Measurements from ENCODE around the gene RSPRY1. TPM values are rescaled to one million over a fixed set of nuclear protein-coding genes. Genes with fewer than 3 reads are reported as not detected.

The RSPRY1 gene
- total RNA-seq, 1 donor = 64.8 TPM

- DNase-seq (ENCODE audit: low read depth) = no peak
- TF ChIP-seq, protein P1, sequence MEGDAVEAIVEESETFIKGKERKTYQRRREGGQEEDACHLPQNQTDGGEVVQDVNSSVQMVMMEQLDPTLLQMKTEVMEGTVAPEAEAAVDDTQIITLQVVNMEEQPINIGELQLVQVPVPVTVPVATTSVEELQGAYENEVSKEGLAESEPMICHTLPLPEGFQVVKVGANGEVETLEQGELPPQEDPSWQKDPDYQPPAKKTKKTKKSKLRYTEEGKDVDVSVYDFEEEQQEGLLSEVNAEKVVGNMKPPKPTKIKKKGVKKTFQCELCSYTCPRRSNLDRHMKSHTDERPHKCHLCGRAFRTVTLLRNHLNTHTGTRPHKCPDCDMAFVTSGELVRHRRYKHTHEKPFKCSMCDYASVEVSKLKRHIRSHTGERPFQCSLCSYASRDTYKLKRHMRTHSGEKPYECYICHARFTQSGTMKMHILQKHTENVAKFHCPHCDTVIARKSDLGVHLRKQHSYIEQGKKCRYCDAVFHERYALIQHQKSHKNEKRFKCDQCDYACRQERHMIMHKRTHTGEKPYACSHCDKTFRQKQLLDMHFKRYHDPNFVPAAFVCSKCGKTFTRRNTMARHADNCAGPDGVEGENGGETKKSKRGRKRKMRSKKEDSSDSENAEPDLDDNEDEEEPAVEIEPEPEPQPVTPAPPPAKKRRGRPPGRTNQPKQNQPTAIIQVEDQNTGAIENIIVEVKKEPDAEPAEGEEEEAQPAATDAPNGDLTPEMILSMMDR (IDR thresholded peaks at IDR 0.05; ENCODE audit: insufficient read depth, low read depth, low read length) = no peak
- no peak overlapping the region for H3K4me3 ChIP-seq (ENCODE audit: low read depth, low read length)
Observed at GRCh38 chr16:57223057-57223456, 36.9 kb downstream of the RSPRY1 start.

DNA sequence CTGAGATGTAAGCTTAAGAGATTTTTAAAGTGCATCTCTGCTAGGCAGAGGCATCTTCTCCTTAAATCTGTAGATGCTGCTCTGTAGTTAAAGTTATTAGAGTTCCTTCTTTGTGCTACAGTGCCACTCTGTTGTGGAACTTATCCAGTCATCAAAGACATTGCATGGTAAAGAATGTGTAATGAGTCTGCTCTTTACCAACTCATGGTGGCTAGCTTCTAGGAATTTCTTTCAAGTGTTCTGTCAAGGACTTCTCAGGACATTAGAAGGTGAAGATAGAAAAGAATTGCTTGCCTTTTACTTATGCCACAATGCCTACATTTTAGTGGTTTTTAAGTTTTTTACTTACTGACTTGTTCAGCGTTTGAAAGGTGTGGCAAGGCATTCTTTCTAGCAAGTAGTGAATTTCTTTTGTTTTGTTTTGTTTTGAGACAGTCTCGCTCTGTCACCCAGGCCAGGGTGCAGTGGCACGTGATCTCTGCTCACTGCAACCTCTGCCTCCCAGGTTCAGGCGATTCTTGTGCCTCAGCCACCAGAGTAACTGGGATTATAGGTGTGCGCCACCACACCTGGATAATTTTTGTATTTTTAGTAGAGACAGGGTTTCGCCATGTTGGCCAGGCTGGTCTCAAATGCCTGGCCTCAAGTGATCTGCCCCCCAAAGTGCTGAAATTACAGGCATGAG lies 38.7 kb downstream of the RSPRY1 start:
- H3K4me3 ChIP-seq (ENCODE audit: low read depth, low read length) = no peak overlapping the region
- DNase-seq (ENCODE audit: low read depth) = no peak
- TF ChIP-seq, protein P1 (IDR thresholded peaks at IDR 0.05; ENCODE audit: insufficient read depth, low read depth, low read length) = no peak

DNA sequence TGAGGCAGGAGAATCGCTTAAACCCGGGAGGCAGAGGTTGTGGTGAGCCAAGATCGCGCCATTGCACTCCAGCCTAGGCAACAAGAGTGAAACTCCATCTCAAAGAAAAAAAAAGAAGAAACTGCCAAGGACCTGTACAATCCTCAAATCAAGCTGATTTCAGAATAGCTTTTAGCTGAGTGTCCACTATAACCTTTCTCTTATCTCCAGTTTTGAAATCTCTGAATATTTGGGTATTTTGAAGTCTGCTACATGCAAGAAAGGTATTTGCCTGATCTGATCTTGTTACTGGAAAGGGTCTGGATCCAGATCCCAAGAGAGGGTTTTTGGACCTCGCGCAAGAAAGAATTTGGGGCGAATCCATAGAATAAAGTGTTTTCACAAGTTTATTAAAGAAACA lies 39.8 kb downstream of the RSPRY1 start:
- DNase-seq (ENCODE audit: low read depth) = no peak
- TF ChIP-seq, protein P1 (IDR thresholded peaks at IDR 0.05; ENCODE audit: insufficient read depth, low read depth, low read length) = no peak

DNA sequence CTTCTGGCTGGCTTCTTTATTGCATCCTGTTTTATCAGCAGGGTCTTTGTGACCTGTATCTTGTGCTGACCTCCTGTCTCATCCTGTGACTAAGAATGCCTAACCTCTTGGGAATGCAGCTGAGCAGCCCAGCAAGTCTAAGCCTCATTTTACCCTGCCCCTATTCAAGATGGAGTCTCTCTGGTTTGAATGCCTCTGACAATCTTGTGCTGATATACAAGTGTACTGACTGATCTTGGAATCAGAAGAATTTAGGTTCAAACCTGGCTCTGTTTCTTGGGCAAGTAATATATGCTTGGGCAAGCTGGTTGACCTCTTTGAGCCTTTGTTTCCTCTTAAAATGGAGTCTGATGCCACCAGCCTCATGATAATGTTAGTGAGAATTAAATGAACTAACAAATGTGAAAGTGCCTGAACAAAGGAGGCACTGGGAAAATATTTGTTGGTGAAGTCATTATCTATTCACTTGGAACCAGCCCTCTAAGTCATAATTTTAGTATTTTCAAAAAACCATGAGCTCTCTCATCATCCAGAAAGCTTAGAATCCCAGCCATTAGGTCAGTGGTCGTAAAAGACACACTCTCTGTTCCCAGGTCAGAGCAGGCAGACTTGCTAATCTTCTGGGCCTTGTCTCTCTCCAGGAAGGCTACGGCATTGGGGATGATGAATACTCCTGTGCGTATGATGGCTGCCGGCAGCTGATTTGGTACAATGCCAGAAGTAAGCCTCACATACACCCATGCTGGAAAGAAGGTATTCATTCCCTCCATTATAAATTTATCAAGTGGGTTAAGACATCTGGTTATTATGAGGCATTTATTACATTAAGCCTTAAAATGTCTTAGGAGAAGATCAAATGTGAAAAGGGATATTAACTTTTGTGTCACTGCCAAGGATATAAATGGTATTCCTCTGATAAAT lies 40.8 kb downstream of the RSPRY1 start:
- H3K4me3 ChIP-seq (ENCODE audit: low read depth, low read length) = no peak overlapping the region
- DNase-seq (ENCODE audit: low read depth) = peak; percentile 30
- TF ChIP-seq, protein P1 (IDR thresholded peaks at IDR 0.05; ENCODE audit: insufficient read depth, low read depth, low read length) = no peak

More for the DNA sequence above, 39.8 kb downstream of the RSPRY1 start:
- no peak overlapping the region for H3K4me3 ChIP-seq (ENCODE audit: low read depth, low read length)

DNA sequence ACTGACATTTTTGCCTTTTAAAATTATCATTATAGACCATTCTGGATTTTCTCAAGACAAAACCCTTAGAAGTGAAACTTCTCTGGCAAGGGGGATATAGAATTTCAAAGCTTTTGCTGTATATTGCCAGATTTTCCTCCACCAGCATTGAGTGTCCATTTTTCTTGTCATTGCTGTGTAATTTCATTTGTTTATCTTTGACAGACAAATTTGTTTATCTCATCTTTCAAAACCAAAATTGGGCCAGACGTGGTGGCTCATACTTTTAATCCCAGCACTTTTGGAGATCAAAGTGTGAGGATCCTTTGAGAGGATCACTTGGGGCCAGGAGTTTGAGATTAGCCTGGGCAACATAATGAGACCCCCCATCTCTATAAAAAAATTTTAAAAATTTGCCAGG lies 43.0 kb downstream of the RSPRY1 start:
- no peak for DNase-seq (ENCODE audit: low read depth)
- TF ChIP-seq, protein P1 (IDR thresholded peaks at IDR 0.05; ENCODE audit: insufficient read depth, low read depth, low read length) = no peak
- no peak overlapping the region for H3K4me3 ChIP-seq (ENCODE audit: low read depth, low read length)

GRCh38 chr16:57231821-57232350 lies 45.8 kb downstream of the RSPRY1 start:
- peak; percentile 51 for DNase-seq (ENCODE audit: low read depth)
- no peak overlapping the region for H3K4me3 ChIP-seq (ENCODE audit: low read depth, low read length)
- TF ChIP-seq, protein P1 (IDR thresholded peaks at IDR 0.05; ENCODE audit: insufficient read depth, low read depth, low read length) = no peak
